GM12878 (cell line): ENCODE measurements around the gene SLC22A4. TPM values are rescaled to one million over a fixed set of nuclear protein-coding genes. Genes with fewer than 3 reads are reported as not detected.

Source experiments
- CREB1 ChIP-seq: IDR thresholded peaks from 2 replicates; pipeline ENCODE4 v1.6.1; 2012; ENCODE audit warnings: low read depth, mild to moderate bottlenecking, inconsistent platforms
- CUX1 ChIP-seq: IDR thresholded peaks from 2 replicates; pipeline ENCODE4 v1.6.1; 2012; ENCODE audit warnings: improper control_type of control experiment, low read depth, low read length; ENCODE audit not compliant: insufficient replicate concordance
- DPF2 ChIP-seq: fragments of 450-650 bp; IDR thresholded peaks from 2 replicates; pipeline ENCODE4 v1.6.1; 2017; ENCODE audit warnings: mild to moderate bottlenecking
- E2F4 ChIP-seq: IDR thresholded peaks from 2 replicates; pipeline ENCODE4 v1.6.1; 2012; ENCODE audit warnings: low read depth, low read length, improper control_type of control experiment
- E2F8 ChIP-seq: fragments of 450-650 bp; IDR thresholded peaks from 2 replicates; pipeline ENCODE4 v1.6.1; 2018; ENCODE audit warnings: mild to moderate bottlenecking, low read depth, moderate library complexity; ENCODE audit not compliant: partially characterized antibody
- EGR1 ChIP-seq, 2 experiments: IDR thresholded peaks; 1 replicate in 1 of 2; 2 replicates in 1 of 2; pipeline ENCODE4 v1.6.1; 2011 to 2012; ENCODE audit warnings: low read depth in 2 of 2, low read length in 2 of 2, borderline replicate concordance in 1 of 2, mild to moderate bottlenecking in 1 of 2, moderate library complexity in 1 of 2
- HSF1 ChIP-seq: fragments of 150-350 bp; IDR thresholded peaks from 2 replicates; pipeline ENCODE4 v1.6.1; 2014; ENCODE audit warnings: mild to moderate bottlenecking, low read depth, low read length
- KAT2A ChIP-seq: conservative IDR thresholded peaks from 2 replicates; pipeline ENCODE4 v1.6.1; 2011; ENCODE audit warnings: low read depth, low read length; ENCODE audit not compliant: control insufficient read depth
- MTA3 ChIP-seq: IDR thresholded peaks from 2 replicates; pipeline ENCODE4 v1.6.1; 2012; ENCODE audit warnings: low read length, inconsistent platforms, borderline replicate concordance
- NR2C1 ChIP-seq: fragments of 450-650 bp; IDR thresholded peaks from 2 replicates; pipeline ENCODE4 v1.6.1; 2017; ENCODE audit warnings: antibody characterized with exemption, mild to moderate bottlenecking, moderate library complexity
- PAX5 ChIP-seq: IDR thresholded peaks from 2 replicates; pipeline ENCODE4 v1.6.1; 2011; ENCODE audit warnings: low read depth, low read length, borderline replicate concordance
- PBX3 ChIP-seq: IDR thresholded peaks from 2 replicates; pipeline ENCODE4 v1.6.1; 2011; ENCODE audit warnings: mild to moderate bottlenecking, low read depth, low read length, moderate library complexity; ENCODE audit not compliant: insufficient replicate concordance
- POLR2A ChIP-seq: IDR thresholded peaks from 2 replicates; pipeline ENCODE4 v1.6.1; 2011; ENCODE audit warnings: low read depth, mild to moderate bottlenecking, low read length
- SREBF2 ChIP-seq: IDR thresholded peaks from 2 replicates; pipeline ENCODE4 v1.6.1; 2012; ENCODE audit warnings: mild to moderate bottlenecking, low read length
- TCF3 ChIP-seq: IDR thresholded peaks from 2 replicates; pipeline ENCODE4 v1.6.1; 2012; ENCODE audit warnings: low read depth, mild to moderate bottlenecking, low read length, borderline replicate concordance; ENCODE audit not compliant: insufficient read depth
- ZBED1 ChIP-seq: IDR thresholded peaks from 2 replicates; pipeline ENCODE4 v1.6.1; 2016; ENCODE audit warnings: borderline replicate concordance
- ZNF24 ChIP-seq: fragments of 450-650 bp; IDR thresholded peaks from 2 replicates; pipeline ENCODE4 v1.6.1; 2017; ENCODE audit warnings: antibody characterized with exemption, mild to moderate bottlenecking
- ZNF384 ChIP-seq: IDR thresholded peaks from 2 replicates; pipeline ENCODE4 v1.6.1; 2012; ENCODE audit warnings: low read depth, mild to moderate bottlenecking, low read length, improper control_type of control experiment, borderline replicate concordance
- ZNF622 ChIP-seq: fragments of 450-650 bp; IDR thresholded peaks from 2 replicates; pipeline ENCODE4 v1.6.1; 2017; ENCODE audit warnings: mild to moderate bottlenecking, inconsistent platforms
- polyA plus RNA-seq, 11 experiments: library from polyadenylated mRNA; depleted of rRNA in 4 of 11; unstranded in 6 of 11; stranded (reverse) in 5 of 11; fragments of >200 nt; fragmentation: Nextera tagmentation in 4 of 11; fragmentation: Illumina TruSeq in 1 of 11; extraction: Ambion mirVana in 4 of 11; extraction: Trizol in 1 of 11; gene quantifications; 1 replicate in 1 of 11; 2 replicates in 10 of 11; pipeline versions ENCODE4 v1.2.1 to v1.2.3, GENCODE V29; 2011 to 2016; ENCODE audit warnings: inconsistent platforms in 2 of 11, missing spikeins in 2 of 11, low read depth in 1 of 11
- total RNA-seq, 4 experiments: library from RNA; depleted of rRNA in 3 of 4; stranded (reverse); fragments of >200 nt in 3 of 4; fragmentation: Illumina TruSeq in 1 of 4; extraction: Trizol in 1 of 4; gene quantifications; 2 replicates each; pipeline versions ENCODE4 v1.2.1 to v1.2.3, GENCODE V29; 2013 to 2021

Gene SLC22A4
- total and polyA plus RNA-seq, 10 of the 15 experiments (the other 5 are each of a cell fraction or from before 2014, with no cell fraction given): 0.04 to 0.61 (median 0.10) TPM; not detected in 2

GRCh38 chr5:132369474-132370180 is 75.4 kb downstream of the SLC22A4 start, which contains the start of gene SLC22A5 (continued):
- TF ChIP-seq CUX1: no peak
- no peak for TF ChIP-seq ZNF384
- no peak for TF ChIP-seq ZNF622
- no peak for TF ChIP-seq ZNF24
- TF ChIP-seq TCF3: no peak
- TF ChIP-seq MTA3: no peak
- no peak for TF ChIP-seq KAT2A
- TF ChIP-seq SREBF2: no peak
- TF ChIP-seq E2F8: no peak
- no peak for TF ChIP-seq CREB1
- peak; percentile 61; the same call in 1 of the 2 replicates for TF ChIP-seq DPF2
- TF ChIP-seq E2F4: no peak
- TF ChIP-seq PBX3: no peak
- TF ChIP-seq POLR2A: peak; percentile 71
- TF ChIP-seq PAX5: no peak
- TF ChIP-seq HSF1: no peak
- TF ChIP-seq EGR1 (IDR thresholded peaks at IDR 0.05; ENCODE audit: borderline replicate concordance in 1 of 2, low read depth in 2 of 2, low read length in 2 of 2): no peak
- no peak for TF ChIP-seq NR2C1
- TF ChIP-seq ZBED1: no peak
